Right cardiac atrium (tissue), 5 donors: ENCODE measurements around the gene IER3. TPM values are rescaled to one million over a fixed set of nuclear protein-coding genes. Genes with fewer than 3 reads are reported as not detected.
"Not testable (repeated sequence)": the region's sequence is repeated elsewhere in the genome, so short reads cannot be mapped to it uniquely, and the experiment has no call there.

Experiments used
- ATAC-seq, 2 donors: fragments of 200-7000 bp; cut with Tn5 transposase; one replicate each; pipeline versions ENCODE4 v1.8.0 to v1.9.1; 2020; ENCODE audit warnings: moderate library complexity in 2 of 2, mild to moderate bottlenecking in 1 of 2
- DNase-seq, 3 donors: peaks; one replicate each; pipeline ENCODE4 v3.0.0-alpha.2; 2020
- H3K27ac ChIP-seq: one replicate; pipeline ENCODE4 v1.5.1; 2013; ENCODE audit warnings: mild to moderate bottlenecking, low read length, control low read depth, moderate library complexity
- H3K27me3 ChIP-seq: one replicate; pipeline ENCODE4 v1.6.1; 2013; ENCODE audit not compliant: control insufficient read depth, insufficient read depth
- H3K4me1 ChIP-seq: one replicate; pipeline ENCODE4 v1.6.1; 2013; ENCODE audit warnings: low read length; ENCODE audit not compliant: control insufficient read depth, insufficient read depth
- H3K4me3 ChIP-seq: one replicate; pipeline ENCODE4 v1.5.1; 2013; ENCODE audit warnings: low read length, control low read depth
- H3K9me3 ChIP-seq: one replicate; pipeline ENCODE4 v1.6.1; 2013; ENCODE audit warnings: low read length; ENCODE audit not compliant: control insufficient read depth
- WGBS: extraction: QIAGEN DNeasy Blood & Tissue Kit; methylation state at CpG from one replicate; pipeline ENCODE4 v1.1.7; 2013; 5-methylcytosine and 5-hydroxymethylcytosine counted together
- intact Hi-C, 4 donors: fragments of 100-400 bp; cut with DNase I; formaldehyde crosslinking; loops; one replicate each; pipeline versions ENCODE4 v1.11.0 to v1.14.0; 2022 to 2023
- polyA plus RNA-seq: library from polyadenylated mRNA; stranded (reverse); fragments of 200-250 nt; gene quantifications from one replicate; pipeline ENCODE4 v1.2.3, GENCODE V29; 2013
- total RNA-seq, 4 donors: library from RNA; stranded (reverse); fragmentation: NEBNext Ultra II Directional; extraction: Animal tissue kit (Norgen Biotek cat#: 25700); gene quantifications; one replicate each; pipeline ENCODE4 v1.2.1, GENCODE V29; 2021
- donor health status: healthy with polysubstance abuse.
- donor health status: DM: no; HTN: yes; CAD: no.
- donor health status: DM: no; HTN: no; CAD: no.
- donor health status: DM: no; HTN: yes; CAD: no; lungs with severe emphysema.
- donor health status: DM: yes; HTN: yes; CAD: no.

The IER3 gene
- total and polyA plus RNA-seq, 5 donors, result 22.4 to 63.6 (median 43.4) TPM

- no peak overlapping the region for H3K4me3 ChIP-seq
- no peaks in the 10 kb centered on the region for H3K27me3 ChIP-seq
- peaks cover 9% of the 10 kb centered on the region for H3K4me1 ChIP-seq
- H3K27ac ChIP-seq, result no peak overlapping the region
- DNase-seq (peak in 1 of 3 donors; percentile 14), ATAC-seq (no peak)
- WGBS, result 88% methylated on average over 10 of the region's 10 CpGs
- no peaks in the 10 kb centered on the region for H3K9me3 ChIP-seq
- intact Hi-C loops, result no loop called here
These were observed 15.4 kb upstream of the IER3 start for GRCh38 chr6:30759575-30760239.

- no peak for DNase-seq
- no peaks in the 10 kb centered on the region for H3K9me3 ChIP-seq
- peak overlapping the region; percentile 34 for H3K27ac ChIP-seq
- 73% methylated on average over 1 of the region's 1 CpG for WGBS
- H3K4me1 ChIP-seq, result peaks cover 9% of the 10 kb centered on the region
- intact Hi-C loops, result no loop called here
- ATAC-seq, result peak in 1 of 2 donors; percentile 35
- no peak overlapping the region for H3K4me3 ChIP-seq
- no peaks in the 10 kb centered on the region for H3K27me3 ChIP-seq
These were observed 13.0 kb upstream of the IER3 start for GRCh38 chr6:30757261-30757904.

- H3K4me3 ChIP-seq, intact Hi-C loops, DNase-seq, H3K27me3 ChIP-seq, H3K27ac ChIP-seq, H3K9me3 ChIP-seq, ATAC-seq: not testable (repeated sequence)
- peaks cover 12% of the 10 kb centered on the region for H3K4me1 ChIP-seq
- WGBS, result 97% methylated on average over 7 of the region's 7 CpGs
These were observed 12.2 kb upstream of the IER3 start for GRCh38 chr6:30756405-30757003.

DNA sequence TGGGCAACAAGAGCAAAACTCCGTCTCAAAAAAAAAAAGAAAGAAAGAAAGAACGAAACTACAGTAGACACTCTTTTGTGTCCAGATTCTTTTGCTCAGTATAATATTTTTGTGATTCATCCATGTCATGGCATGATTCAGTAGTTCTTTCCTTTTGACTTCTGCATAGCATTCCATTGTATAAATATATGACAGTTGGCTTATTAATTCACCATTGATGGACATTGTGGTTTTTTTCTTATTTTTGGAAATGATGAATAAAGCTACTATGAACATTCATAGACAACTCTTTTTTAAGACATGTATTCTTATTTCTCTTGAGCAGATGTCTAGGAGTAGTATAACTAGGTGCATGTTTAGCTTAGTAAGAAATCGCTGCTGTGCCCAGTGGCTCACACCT lies 10.3 kb upstream of the IER3 start:
- DNase-seq (no peak), ATAC-seq (no peak)
- Histone ChIP-seq H3K4me3 (no peak overlapping the region), H3K4me1 (peaks cover 10% of the 10 kb centered on the region), H3K27me3 (no peaks in the 10 kb centered on the region), H3K9me3 (no peaks in the 10 kb centered on the region), H3K27ac (no peak overlapping the region)
- intact Hi-C loops, result no loop called here
- 88% methylated on average over 3 of the region's 3 CpGs for WGBS

GRCh38 chr6:30752157-30752927 lies 8.0 kb upstream of the IER3 start:
- 19% methylated on average over 12 of the region's 12 CpGs for WGBS
- peak; percentile 97 to 98 (median 97) for DNase-seq
- Histone ChIP-seq H3K9me3 (no peaks in the 10 kb centered on the region), H3K27ac (peak overlapping the region; percentile 94), H3K4me3 (no peak overlapping the region), H3K4me1 (peaks cover 10% of the 10 kb centered on the region), H3K27me3 (no peaks in the 10 kb centered on the region)
- peak; percentile 95 to 96 for ATAC-seq
- intact Hi-C loops, result no loop called here

- no peaks in the 10 kb centered on the region for H3K9me3 ChIP-seq
- DNase-seq (no peak), ATAC-seq (no peak)
- H3K4me3 ChIP-seq, result no peak overlapping the region
- H3K4me1 ChIP-seq, result peaks cover 10% of the 10 kb centered on the region
- intact Hi-C loops, result no loop called here
- H3K27ac ChIP-seq, result no peak overlapping the region
- no peaks in the 10 kb centered on the region for H3K27me3 ChIP-seq
These were observed 6.0 kb upstream of the IER3 start for GRCh38 chr6:30750379-30750668.

DNA sequence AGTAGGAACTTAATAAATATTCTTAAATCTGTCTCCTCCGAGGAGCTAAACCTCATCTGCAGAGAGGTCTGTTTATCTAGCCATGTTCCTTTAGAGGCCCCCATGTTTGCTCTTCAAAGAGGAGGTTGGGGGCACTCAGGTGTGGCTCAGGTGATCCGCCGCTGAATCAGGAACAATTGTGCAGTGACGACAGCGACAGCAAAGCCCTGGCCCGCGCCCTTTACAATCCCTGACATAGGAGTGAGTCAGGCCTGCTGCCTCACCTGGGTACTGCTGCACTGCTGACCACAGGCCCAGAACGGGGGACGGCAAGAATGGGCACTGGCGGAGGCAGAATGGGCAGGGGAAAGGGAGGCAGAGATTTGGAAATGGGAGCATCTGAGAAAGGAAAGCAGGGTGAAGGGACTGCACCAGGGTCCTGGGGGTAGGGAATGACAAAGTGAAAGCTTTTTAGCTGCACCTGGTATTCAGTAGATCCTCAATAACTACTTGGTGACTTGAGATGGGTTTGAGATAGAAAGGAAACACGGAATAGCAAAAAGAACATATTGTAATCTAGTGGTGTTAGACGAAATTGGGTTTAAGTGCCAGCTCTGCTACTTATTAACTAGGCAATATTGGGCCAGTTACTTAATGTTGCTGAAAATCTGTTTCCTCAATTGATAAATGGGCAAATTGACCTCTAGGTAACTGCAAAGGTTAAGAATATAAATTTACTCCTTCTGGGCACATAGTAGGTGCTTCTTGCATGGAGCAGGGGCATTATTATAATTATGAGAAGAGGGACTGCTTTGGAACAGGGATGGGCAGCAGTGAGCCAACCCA lies 5.4 kb upstream of the IER3 start:
- DNase-seq (no peak), ATAC-seq (no peak)
- Histone ChIP-seq H3K4me3 (no peak overlapping the region), H3K27ac (no peak overlapping the region), H3K27me3 (no peaks in the 10 kb centered on the region), H3K4me1 (peaks cover 12% of the 10 kb centered on the region), H3K9me3 (no peaks in the 10 kb centered on the region)
- intact Hi-C loops, result loop anchor here in 3 of 4 donors (10.0 kb wide), 3 partner anchors 65 to 165 kb away; partner anchors contain the start of genes DDR1 (in 2 of the 3) and VARS2 (in 1 of the 3)
- WGBS, result 88% methylated on average over 12 of the region's 12 CpGs

DNA sequence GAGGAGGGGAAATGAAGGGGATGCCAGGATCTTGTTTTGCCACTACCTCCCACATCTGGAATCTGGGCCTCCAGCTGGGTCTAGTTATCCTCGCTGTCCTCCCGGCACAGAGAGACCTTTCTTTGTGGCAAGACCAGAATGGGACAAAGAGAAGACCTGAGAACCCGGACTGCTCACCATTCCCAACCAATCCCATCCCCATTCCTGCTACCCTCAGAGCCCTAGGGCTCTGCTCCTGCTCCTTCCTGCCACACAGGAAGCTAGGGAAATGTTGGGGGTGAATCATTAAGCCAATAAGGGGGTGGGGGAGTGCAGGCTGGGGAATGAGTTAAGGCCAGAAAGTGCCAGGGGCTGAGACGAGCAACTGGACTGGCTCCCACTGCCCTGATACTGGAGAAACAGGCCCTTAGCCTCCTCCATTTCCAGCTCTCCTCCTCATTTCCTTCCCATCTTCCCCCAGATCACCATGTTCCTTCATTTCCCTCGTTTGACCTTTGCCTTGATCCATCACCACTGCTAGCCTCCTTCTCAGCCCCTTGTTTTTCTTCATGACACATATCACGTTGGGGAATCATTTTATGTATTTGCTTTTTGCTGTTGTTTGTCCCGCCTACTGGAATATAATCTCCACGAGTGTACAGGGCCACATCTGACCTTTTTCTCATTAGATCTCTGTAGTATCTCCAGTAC lies 4.6 kb upstream of the IER3 start:
- intact Hi-C loops, result loop anchor here in 3 of 4 donors (10.0 kb wide), 3 partner anchors 66 to 166 kb away; partner anchors contain the start of genes DDR1 (in 2 of the 3) and VARS2 (in 1 of the 3)
- no peaks in the 10 kb centered on the region for H3K27me3 ChIP-seq
- no peaks in the 10 kb centered on the region for H3K9me3 ChIP-seq
- ATAC-seq (no peak), DNase-seq (no peak)
- H3K4me1 ChIP-seq, result peaks cover 12% of the 10 kb centered on the region
- no peak overlapping the region for H3K27ac ChIP-seq
- 56% methylated on average over 8 of the region's 8 CpGs for WGBS
- H3K4me3 ChIP-seq, result no peak overlapping the region

- H3K4me1 ChIP-seq, result peaks cover 11% of the 10 kb centered on the region
- H3K4me3 ChIP-seq, result no peak overlapping the region
- WGBS, result 74% methylated on average over 6 of the region's 6 CpGs
These were observed 3.8 kb upstream of the IER3 start for GRCh38 chr6:30747902-30748769.

More at GRCh38 chr6:30747902-30748769, 3.8 kb upstream of the IER3 start:
- Histone ChIP-seq H3K9me3 (no peaks in the 10 kb centered on the region), H3K27ac (peak overlapping the region; percentile 44), H3K27me3 (no peaks in the 10 kb centered on the region)
- ATAC-seq (no peak), DNase-seq (no peak)
- intact Hi-C loops, result loop anchor here in 3 of 4 donors (10.0 kb wide), 3 partner anchors 67 to 167 kb away; partner anchors contain the start of genes DDR1 (in 2 of the 3) and VARS2 (in 1 of the 3)
